ENCODE measurements around the gene MYOM1.

The MYOM1 gene

DNA sequence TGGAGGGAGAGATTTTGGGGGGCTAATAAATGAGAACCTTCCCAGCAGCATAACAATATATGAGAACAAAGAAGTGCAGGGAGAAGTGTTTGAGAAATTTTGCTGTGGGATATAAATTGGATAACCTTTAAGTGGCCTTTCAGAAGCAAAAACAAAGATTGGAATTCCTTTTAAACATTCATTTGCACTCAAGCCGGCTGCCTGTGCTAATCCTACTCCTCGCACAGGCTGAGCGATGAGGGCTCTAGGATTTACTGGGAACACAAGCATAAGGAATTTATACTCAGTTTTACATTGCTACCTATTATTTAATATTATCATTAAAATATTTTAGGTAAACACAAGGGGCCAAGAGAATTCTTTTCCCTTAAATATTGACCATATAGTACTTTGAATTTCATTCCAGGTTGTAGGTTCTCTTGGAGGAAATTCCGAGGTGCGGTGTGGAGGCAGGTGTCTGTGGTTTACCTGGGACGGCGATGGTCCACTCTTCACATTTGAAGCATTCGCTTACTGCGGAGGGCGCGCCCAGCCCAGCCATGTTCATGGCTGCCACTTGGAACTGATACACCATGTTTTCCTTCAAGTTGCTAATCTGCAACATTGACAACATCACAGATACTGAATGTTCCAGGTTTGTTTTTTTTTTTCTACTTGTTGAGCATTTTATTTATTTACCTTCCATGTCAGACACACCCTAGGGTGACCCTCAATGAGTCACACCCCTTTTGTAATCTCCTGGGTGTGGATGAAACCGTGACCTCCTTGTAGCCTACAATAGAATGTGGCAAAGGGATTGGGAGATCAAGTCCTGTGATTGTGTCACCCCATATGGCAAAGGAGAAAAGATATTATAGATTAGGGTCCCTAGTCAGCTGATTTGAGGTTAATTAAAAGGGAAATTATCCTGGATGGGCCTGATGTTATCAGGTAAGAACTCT, 100.1 kb downstream of the MYOM1 start:
- no peak overlapping the region for H3K4me3 ChIP-seq (ENCODE audit: low read depth, low read length)
- no peak for DNase-seq (ENCODE audit: low read depth)
- TF ChIP-seq, protein P1, sequence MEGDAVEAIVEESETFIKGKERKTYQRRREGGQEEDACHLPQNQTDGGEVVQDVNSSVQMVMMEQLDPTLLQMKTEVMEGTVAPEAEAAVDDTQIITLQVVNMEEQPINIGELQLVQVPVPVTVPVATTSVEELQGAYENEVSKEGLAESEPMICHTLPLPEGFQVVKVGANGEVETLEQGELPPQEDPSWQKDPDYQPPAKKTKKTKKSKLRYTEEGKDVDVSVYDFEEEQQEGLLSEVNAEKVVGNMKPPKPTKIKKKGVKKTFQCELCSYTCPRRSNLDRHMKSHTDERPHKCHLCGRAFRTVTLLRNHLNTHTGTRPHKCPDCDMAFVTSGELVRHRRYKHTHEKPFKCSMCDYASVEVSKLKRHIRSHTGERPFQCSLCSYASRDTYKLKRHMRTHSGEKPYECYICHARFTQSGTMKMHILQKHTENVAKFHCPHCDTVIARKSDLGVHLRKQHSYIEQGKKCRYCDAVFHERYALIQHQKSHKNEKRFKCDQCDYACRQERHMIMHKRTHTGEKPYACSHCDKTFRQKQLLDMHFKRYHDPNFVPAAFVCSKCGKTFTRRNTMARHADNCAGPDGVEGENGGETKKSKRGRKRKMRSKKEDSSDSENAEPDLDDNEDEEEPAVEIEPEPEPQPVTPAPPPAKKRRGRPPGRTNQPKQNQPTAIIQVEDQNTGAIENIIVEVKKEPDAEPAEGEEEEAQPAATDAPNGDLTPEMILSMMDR (IDR thresholded peaks at IDR 0.05; ENCODE audit: low read depth, low read length, missing control alignments): no peak

GRCh38 chr18:3118195-3119010, 101.4 kb downstream of the MYOM1 start:
- H3K4me3 ChIP-seq (ENCODE audit: low read depth, low read length): no peak overlapping the region
- TF ChIP-seq, protein P1 (IDR thresholded peaks at IDR 0.05; ENCODE audit: low read depth, low read length, missing control alignments): no peak
- DNase-seq (ENCODE audit: low read depth): no peak

- no peak overlapping the region for H3K4me3 ChIP-seq (ENCODE audit: low read depth, low read length)
- DNase-seq (ENCODE audit: low read depth): no peak
- TF ChIP-seq, protein P1 (IDR thresholded peaks at IDR 0.05; ENCODE audit: low read depth, low read length, missing control alignments): no peak
These were observed 102.1 kb downstream of the MYOM1 start for GRCh38 chr18:3117493-3118192.

DNA sequence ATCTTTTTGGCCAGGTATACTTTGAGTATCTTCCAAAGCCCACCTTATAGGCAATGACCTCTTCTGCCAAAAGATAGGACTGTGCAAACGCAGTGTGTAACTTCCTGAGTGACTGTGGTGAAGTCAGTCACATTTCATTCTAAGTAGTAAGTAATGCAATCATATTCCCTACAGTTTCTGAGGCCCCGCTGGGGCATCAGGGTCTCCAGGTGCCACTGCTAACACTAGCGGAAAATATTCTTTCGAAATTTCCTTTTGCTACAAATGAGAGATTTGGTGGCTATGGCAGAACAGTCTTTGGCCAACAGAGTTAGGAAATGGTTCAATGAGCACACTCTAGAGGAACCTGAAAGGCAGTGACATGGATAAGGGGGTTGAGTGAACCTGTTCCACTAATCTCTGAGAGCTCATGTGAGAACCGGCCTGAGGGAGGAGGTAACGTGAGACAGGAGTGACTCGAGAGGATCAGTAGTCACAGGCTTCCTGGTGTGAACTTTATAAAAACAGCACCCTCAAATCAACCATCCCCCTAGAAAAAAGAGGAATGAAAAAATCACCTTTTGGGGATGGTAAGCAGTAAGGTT, 104.2 kb downstream of the MYOM1 start:
- no peak overlapping the region for H3K4me3 ChIP-seq (ENCODE audit: low read depth, low read length)
- no peak for DNase-seq (ENCODE audit: low read depth)
- TF ChIP-seq, protein P1 (IDR thresholded peaks at IDR 0.05; ENCODE audit: low read depth, low read length, missing control alignments): no peak

DNA sequence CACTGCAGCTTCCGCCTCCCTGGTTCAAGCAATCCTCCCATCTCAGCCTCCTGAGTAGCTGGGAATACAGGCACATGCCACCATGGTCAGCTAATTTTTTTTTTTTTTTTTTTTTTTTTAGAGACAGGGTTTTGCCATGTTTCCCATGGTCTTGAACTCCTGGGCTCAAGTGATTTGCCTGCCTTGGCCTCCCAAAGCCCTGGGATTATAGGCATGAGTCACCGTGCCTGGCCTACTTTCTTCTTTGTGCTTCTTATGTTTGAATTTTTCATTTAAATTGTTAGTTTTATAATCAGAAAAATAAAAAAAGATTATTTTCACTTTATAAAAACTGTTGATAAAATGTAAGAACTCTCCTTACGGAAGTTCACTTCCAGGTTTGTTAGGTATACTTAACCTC, 105.3 kb downstream of the MYOM1 start:
- no peak for DNase-seq (ENCODE audit: low read depth)
- H3K4me3 ChIP-seq (ENCODE audit: low read depth, low read length): no peak overlapping the region
- TF ChIP-seq, protein P1 (IDR thresholded peaks at IDR 0.05; ENCODE audit: low read depth, low read length, missing control alignments): no peak

GRCh38 chr18:3114026-3114425, 105.7 kb downstream of the MYOM1 start:
- TF ChIP-seq, protein P1 (IDR thresholded peaks at IDR 0.05; ENCODE audit: low read depth, low read length, missing control alignments): no peak
- no peak for DNase-seq (ENCODE audit: low read depth)

More at GRCh38 chr18:3114026-3114425, 105.7 kb downstream of the MYOM1 start:
- no peak overlapping the region for H3K4me3 ChIP-seq (ENCODE audit: low read depth, low read length)
